HepG2 (cell line): ENCODE measurements around the gene WDR93. TPM values are rescaled to one million over a fixed set of nuclear protein-coding genes. Genes with fewer than 3 reads are reported as not detected.

Experiments used
- CEBPB ChIP-seq: IDR thresholded peaks from 2 replicates; pipeline ENCODE4 v1.6.1; 2011; ENCODE audit warnings: low read depth, low read length, improper control_type of control experiment, borderline replicate concordance
- CREB1 ChIP-seq, 2 experiments: fragments of 450-650 bp in 1 of 2; IDR thresholded peaks; 2 replicates each; pipeline ENCODE4 v1.6.1; 2016 to 2017; ENCODE audit warnings: control low read depth in 1 of 2, mild to moderate bottlenecking in 1 of 2, missing compliant biosample characterization in 1 of 2, missing genetic modification characterization in 1 of 2
- CTCF ChIP-seq: sonication (generic); formaldehyde crosslinking; IDR thresholded peaks from 2 replicates; pipeline ENCODE4 v1.5.0; 2020; ENCODE audit warnings: mild to moderate bottlenecking, missing genetic modification reagents, moderate library complexity
- EZH2 ChIP-seq: conservative IDR thresholded peaks from 2 replicates; pipeline ENCODE4 v1.6.1; 2012; ENCODE audit warnings: mild to moderate bottlenecking, low read depth, low read length, moderate library complexity
- MBD4 ChIP-seq: IDR thresholded peaks from 2 replicates; pipeline ENCODE4 v1.6.1; 2012; ENCODE audit warnings: low read length, inconsistent platforms, borderline replicate concordance
- SNAI1 ChIP-seq: sonication (generic); formaldehyde crosslinking; IDR thresholded peaks from 2 replicates; pipeline ENCODE4 v1.5.0; 2020; ENCODE audit warnings: mild to moderate bottlenecking, missing genetic modification reagents, borderline replicate concordance
- ZFYVE20 ChIP-seq: sonication (generic); formaldehyde crosslinking; IDR thresholded peaks from 2 replicates; pipeline ENCODE4 v1.8.0; 2023; ENCODE audit warnings: low read depth, mild to moderate bottlenecking, moderate library complexity, missing genetic modification reagents, borderline replicate concordance
- ZMYM2 ChIP-seq: sonication (generic); formaldehyde crosslinking; IDR thresholded peaks from 2 replicates; pipeline ENCODE4 v1.8.0; 2022; ENCODE audit warnings: mild to moderate bottlenecking, missing genetic modification reagents
- polyA plus RNA-seq, 8 experiments: library from polyadenylated mRNA; depleted of rRNA in 3 of 8; stranded (reverse) in 7 of 8; unstranded in 1 of 8; fragments of >200 nt; fragmentation: Illumina TruSeq in 4 of 8; extraction: Trizol in 4 of 8; gene quantifications; 2 replicates each; pipeline versions ENCODE4 v1.2.1 to v1.2.3, GENCODE V29; 2011 to 2016; ENCODE audit warnings: low read depth in 4 of 8, missing spikeins in 1 of 8, mixed read lengths in 1 of 8; ENCODE audit not compliant: insufficient read depth in 1 of 8
- total RNA-seq, 5 experiments: library from RNA; depleted of rRNA; stranded (reverse); fragments of >200 nt; fragmentation: Illumina TruSeq; extraction: Trizol; gene quantifications; 2 replicates each; pipeline ENCODE4 v1.2.3, GENCODE V29; 2016; ENCODE audit warnings: low read depth in 1 of 5
- TF ChIP-seq, protein P1 (sequence below): sonication (generic); formaldehyde crosslinking; IDR thresholded peaks from 2 replicates; pipeline ENCODE4 v1.8.1; 2023; ENCODE audit warnings: mild to moderate bottlenecking, missing genetic modification reagents
- TF ChIP-seq, protein P2 (sequence below): sonication (generic); formaldehyde crosslinking; IDR thresholded peaks from 2 replicates; pipeline ENCODE4 v1.8.1; 2023; ENCODE audit warnings: mild to moderate bottlenecking, missing genetic modification reagents, borderline replicate concordance
- TF ChIP-seq, protein P3 (sequence below): sonication (generic); formaldehyde crosslinking; IDR thresholded peaks from 2 replicates; pipeline ENCODE4 v1.5.0; 2020; ENCODE audit warnings: mild to moderate bottlenecking, missing genetic modification reagents, borderline replicate concordance
- TF ChIP-seq, protein P4 (sequence below): sonication (generic); formaldehyde crosslinking; IDR thresholded peaks from 2 replicates; pipeline ENCODE4 v1.4.0; 2020; ENCODE audit warnings: mild to moderate bottlenecking, missing genetic modification reagents

WDR93 gene
- total and polyA plus RNA-seq, 2 of the 13 experiments (the other 11 are each of a cell fraction or from before 2014, with no cell fraction given), result 0.07 TPM; not detected in 1

GRCh38 chr15:89654847-89655805 is 35.5 kb upstream of the WDR93 start, which contains the start of gene KIF7 (continued):
- TF ChIP-seq CTCF (CRISPR knock-in tag), result no peak
- TF ChIP-seq, protein P1, sequence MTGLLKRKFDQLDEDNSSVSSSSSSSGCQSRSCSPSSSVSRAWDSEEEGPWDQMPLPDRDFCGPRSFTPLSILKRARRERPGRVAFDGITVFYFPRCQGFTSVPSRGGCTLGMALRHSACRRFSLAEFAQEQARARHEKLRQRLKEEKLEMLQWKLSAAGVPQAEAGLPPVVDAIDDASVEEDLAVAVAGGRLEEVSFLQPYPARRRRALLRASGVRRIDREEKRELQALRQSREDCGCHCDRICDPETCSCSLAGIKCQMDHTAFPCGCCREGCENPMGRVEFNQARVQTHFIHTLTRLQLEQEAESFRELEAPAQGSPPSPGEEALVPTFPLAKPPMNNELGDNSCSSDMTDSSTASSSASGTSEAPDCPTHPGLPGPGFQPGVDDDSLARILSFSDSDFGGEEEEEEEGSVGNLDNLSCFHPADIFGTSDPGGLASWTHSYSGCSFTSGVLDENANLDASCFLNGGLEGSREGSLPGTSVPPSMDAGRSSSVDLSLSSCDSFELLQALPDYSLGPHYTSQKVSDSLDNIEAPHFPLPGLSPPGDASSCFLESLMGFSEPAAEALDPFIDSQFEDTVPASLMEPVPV (CRISPR knock-in tag), result 0 out of 2 replicates have a peak, but pooled peaks have one; percentile 36
- TF ChIP-seq ZMYM2 (CRISPR knock-in tag), result no peak
- TF ChIP-seq, protein P2, sequence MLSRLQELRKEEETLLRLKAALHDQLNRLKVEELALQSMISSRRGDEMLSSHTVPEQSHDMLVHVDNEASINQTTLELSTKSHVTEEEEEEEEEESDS, result no peak
- TF ChIP-seq CREB1 (IDR thresholded peaks at IDR 0.05), result peak; percentile 41; the same call in 1 of the 2 replicates
- no peak for TF ChIP-seq CREB1 (CRISPR knock-in tag; IDR thresholded peaks at IDR 0.05)
- no peak for TF ChIP-seq EZH2
- TF ChIP-seq ZFYVE20 (CRISPR knock-in tag), result no peak
- TF ChIP-seq, protein P3, sequence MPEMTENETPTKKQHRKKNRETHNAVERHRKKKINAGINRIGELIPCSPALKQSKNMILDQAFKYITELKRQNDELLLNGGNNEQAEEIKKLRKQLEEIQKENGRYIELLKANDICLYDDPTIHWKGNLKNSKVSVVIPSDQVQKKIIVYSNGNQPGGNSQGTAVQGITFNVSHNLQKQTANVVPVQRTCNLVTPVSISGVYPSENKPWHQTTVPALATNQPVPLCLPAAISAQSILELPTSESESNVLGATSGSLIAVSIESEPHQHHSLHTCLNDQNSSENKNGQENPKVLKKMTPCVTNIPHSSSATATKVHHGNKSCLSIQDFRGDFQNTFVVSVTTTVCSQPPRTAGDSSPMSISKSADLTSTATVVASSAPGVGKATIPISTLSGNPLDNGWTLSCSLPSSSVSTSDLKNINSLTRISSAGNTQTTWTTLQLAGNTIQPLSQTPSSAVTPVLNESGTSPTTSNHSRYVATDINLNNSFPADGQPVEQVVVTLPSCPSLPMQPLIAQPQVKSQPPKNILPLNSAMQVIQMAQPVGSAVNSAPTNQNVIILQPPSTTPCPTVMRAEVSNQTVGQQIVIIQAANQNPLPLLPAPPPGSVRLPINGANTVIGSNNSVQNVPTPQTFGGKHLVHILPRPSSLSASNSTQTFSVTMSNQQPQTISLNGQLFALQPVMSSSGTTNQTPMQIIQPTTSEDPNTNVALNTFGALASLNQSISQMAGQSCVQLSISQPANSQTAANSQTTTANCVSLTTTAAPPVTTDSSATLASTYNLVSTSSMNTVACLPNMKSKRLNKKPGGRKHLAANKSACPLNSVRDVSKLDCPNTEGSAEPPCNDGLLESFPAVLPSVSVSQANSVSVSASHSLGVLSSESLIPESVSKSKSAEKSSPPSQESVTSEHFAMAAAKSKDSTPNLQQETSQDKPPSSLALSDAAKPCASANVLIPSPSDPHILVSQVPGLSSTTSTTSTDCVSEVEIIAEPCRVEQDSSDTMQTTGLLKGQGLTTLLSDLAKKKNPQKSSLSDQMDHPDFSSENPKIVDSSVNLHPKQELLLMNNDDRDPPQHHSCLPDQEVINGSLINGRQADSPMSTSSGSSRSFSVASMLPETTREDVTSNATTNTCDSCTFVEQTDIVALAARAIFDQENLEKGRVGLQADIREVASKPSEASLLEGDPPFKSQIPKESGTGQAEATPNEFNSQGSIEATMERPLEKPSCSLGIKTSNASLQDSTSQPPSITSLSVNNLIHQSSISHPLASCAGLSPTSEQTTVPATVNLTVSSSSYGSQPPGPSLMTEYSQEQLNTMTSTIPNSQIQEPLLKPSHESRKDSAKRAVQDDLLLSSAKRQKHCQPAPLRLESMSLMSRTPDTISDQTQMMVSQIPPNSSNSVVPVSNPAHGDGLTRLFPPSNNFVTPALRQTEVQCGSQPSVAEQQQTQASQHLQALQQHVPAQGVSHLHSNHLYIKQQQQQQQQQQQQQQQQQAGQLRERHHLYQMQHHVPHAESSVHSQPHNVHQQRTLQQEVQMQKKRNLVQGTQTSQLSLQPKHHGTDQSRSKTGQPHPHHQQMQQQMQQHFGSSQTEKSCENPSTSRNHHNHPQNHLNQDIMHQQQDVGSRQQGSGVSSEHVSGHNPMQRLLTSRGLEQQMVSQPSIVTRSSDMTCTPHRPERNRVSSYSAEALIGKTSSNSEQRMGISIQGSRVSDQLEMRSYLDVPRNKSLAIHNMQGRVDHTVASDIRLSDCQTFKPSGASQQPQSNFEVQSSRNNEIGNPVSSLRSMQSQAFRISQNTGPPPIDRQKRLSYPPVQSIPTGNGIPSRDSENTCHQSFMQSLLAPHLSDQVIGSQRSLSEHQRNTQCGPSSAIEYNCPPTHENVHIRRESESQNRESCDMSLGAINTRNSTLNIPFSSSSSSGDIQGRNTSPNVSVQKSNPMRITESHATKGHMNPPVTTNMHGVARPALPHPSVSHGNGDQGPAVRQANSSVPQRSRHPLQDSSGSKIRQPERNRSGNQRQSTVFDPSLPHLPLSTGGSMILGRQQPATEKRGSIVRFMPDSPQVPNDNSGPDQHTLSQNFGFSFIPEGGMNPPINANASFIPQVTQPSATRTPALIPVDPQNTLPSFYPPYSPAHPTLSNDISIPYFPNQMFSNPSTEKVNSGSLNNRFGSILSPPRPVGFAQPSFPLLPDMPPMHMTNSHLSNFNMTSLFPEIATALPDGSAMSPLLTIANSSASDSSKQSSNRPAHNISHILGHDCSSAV, result no peak
- no peak for TF ChIP-seq MBD4
- TF ChIP-seq, protein P4, sequence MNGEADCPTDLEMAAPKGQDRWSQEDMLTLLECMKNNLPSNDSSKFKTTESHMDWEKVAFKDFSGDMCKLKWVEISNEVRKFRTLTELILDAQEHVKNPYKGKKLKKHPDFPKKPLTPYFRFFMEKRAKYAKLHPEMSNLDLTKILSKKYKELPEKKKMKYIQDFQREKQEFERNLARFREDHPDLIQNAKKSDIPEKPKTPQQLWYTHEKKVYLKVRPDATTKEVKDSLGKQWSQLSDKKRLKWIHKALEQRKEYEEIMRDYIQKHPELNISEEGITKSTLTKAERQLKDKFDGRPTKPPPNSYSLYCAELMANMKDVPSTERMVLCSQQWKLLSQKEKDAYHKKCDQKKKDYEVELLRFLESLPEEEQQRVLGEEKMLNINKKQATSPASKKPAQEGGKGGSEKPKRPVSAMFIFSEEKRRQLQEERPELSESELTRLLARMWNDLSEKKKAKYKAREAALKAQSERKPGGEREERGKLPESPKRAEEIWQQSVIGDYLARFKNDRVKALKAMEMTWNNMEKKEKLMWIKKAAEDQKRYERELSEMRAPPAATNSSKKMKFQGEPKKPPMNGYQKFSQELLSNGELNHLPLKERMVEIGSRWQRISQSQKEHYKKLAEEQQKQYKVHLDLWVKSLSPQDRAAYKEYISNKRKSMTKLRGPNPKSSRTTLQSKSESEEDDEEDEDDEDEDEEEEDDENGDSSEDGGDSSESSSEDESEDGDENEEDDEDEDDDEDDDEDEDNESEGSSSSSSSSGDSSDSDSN (CRISPR knock-in tag), result peak; percentile 67; the same call in 1 of the 2 replicates
- TF ChIP-seq CEBPB, result no peak
- 0 out of 2 replicates have a peak, but pooled peaks have one; percentile 44 for TF ChIP-seq SNAI1 (CRISPR knock-in tag)
